A172 (cell line): Measurements from ENCODE around the gene SETX. TPM values are rescaled to one million over a fixed set of nuclear protein-coding genes. Genes with fewer than 3 reads are reported as not detected.

Experiments
- DNase-seq: peaks from one replicate; pipeline ENCODE4 v3.0.0-alpha.2; 2015; ENCODE audit warnings: low spot score
- total RNA-seq: library from RNA; depleted of rRNA; stranded (reverse); fragments of >200 nt; shearing (Covaris generic); gene quantifications from 2 replicates; pipeline ENCODE4 v1.2.3, GENCODE V29; 2014; rRNA removed

Gene SETX
- total RNA-seq, 1 experiment from 2014 or later, result 33.6 TPM

- DNase-seq, result peak; percentile 93
Measured at GRCh38 chr9:132214027-132214622, 140.7 kb downstream of the SETX start.

GRCh38 chr9:132211570-132211969 is 143.2 kb downstream of the SETX start:
- no peak for DNase-seq

Other genes starting within 250 kb of the SETX start
- 3.8 and 5.7 TPM in 2 replicates for gene NTNG2, start 192.9 kb downstream of the SETX start, total RNA-seq
- 29.2 and 30.1 TPM in 2 replicates for gene TTF1, start 51.9 kb upstream of the SETX start, total RNA-seq
- gene CFAP77, start 55.2 kb upstream of the SETX start, total RNA-seq, result 0.17 TPM in 1 of 2 replicates, not detected in the other
- gene BARHL1, start 227.6 kb upstream of the SETX start, total RNA-seq, result not detected in 2 replicates